H9 (cell line): ENCODE data around the gene RIPPLY2. TPM values are rescaled to one million over a fixed set of nuclear protein-coding genes. Genes with fewer than 3 reads are reported as not detected.

Experiments
- DNase-seq: peaks from one replicate; pipeline ENCODE4 v3.0.0-alpha.2; 2017
- H2AFZ ChIP-seq: one replicate; pipeline ENCODE4 v1.6.1; 2013; ENCODE audit warnings: mild to moderate bottlenecking, low read length, control low read depth, moderate library complexity
- H2AK5ac ChIP-seq: 2 replicates; pipeline ENCODE4 v1.6.1; 2013; ENCODE audit warnings: low read length, control low read depth, mixed read lengths; ENCODE audit not compliant: insufficient read length
- H2BK120ac ChIP-seq: one replicate; pipeline ENCODE4 v1.6.1; 2013; ENCODE audit warnings: low read depth, mild to moderate bottlenecking, low read length, control low read depth, inconsistent platforms; ENCODE audit not compliant: poor library complexity, severe bottlenecking
- H2BK12ac ChIP-seq: 2 replicates; pipeline ENCODE4 v1.6.1; 2013; ENCODE audit warnings: low read length, control low read depth, mixed read lengths, low read depth; ENCODE audit not compliant: insufficient read length
- H2BK15ac ChIP-seq: 2 replicates; pipeline ENCODE4 v1.6.1; 2013; ENCODE audit warnings: low read depth, low read length, control low read depth
- H2BK20ac ChIP-seq: one replicate; pipeline ENCODE4 v1.6.1; 2013; ENCODE audit warnings: low read depth, mild to moderate bottlenecking, low read length, control low read depth, inconsistent platforms; ENCODE audit not compliant: poor library complexity, severe bottlenecking
- H2BK5ac ChIP-seq: 2 replicates; pipeline ENCODE4 v1.6.1; 2013; ENCODE audit warnings: low read length, control low read depth, mixed read lengths; ENCODE audit not compliant: insufficient read length
- H3K14ac ChIP-seq: 2 replicates; pipeline ENCODE4 v1.6.1; 2013; ENCODE audit warnings: low read length, control low read depth; ENCODE audit not compliant: insufficient read depth
- H3K18ac ChIP-seq: 2 replicates; pipeline ENCODE4 v1.6.1; 2013; ENCODE audit warnings: low read depth, mild to moderate bottlenecking, mixed read lengths, low read length, control low read depth; ENCODE audit not compliant: insufficient read length
- H3K23ac ChIP-seq: 2 replicates; pipeline ENCODE4 v1.6.1; 2013; ENCODE audit warnings: low read length, control low read depth, mixed read lengths, low read depth; ENCODE audit not compliant: insufficient read length
- H3K23me2 ChIP-seq: 2 replicates; pipeline ENCODE4 v1.6.1; 2013; ENCODE audit warnings: low read depth, mild to moderate bottlenecking, mixed read lengths, low read length, control low read depth; ENCODE audit not compliant: insufficient read length, poor library complexity, severe bottlenecking
- H3K27ac ChIP-seq: 2 replicates; pipeline ENCODE4 v1.5.1; 2013; ENCODE audit warnings: low read length, control low read depth, mixed read lengths, low read depth; ENCODE audit not compliant: insufficient read length
- H3K27me3 ChIP-seq: 2 replicates; pipeline ENCODE4 v1.6.1; 2013; ENCODE audit warnings: low read length, control low read depth, inconsistent platforms; ENCODE audit not compliant: insufficient read depth
- H3K4ac ChIP-seq: 2 replicates; pipeline ENCODE4 v1.6.1; 2013; ENCODE audit warnings: low read depth, mild to moderate bottlenecking, control low read depth, inconsistent platforms, low read length, moderate library complexity
- H3K4me1 ChIP-seq: 2 replicates; pipeline ENCODE4 v1.6.1; 2013; ENCODE audit warnings: low read length, control low read depth, inconsistent platforms; ENCODE audit not compliant: insufficient read depth
- H3K4me2 ChIP-seq: 2 replicates; pipeline ENCODE4 v1.6.1; 2013; ENCODE audit warnings: low read length, control low read depth, mixed read lengths; ENCODE audit not compliant: insufficient read length, insufficient read depth
- H3K56ac ChIP-seq: 2 replicates; pipeline ENCODE4 v1.6.1; 2013; ENCODE audit warnings: low read depth, mild to moderate bottlenecking, mixed read lengths, low read length, control low read depth; ENCODE audit not compliant: insufficient read length
- H3K79me1 ChIP-seq: 2 replicates; pipeline ENCODE4 v1.6.1; 2013; ENCODE audit warnings: low read depth, mild to moderate bottlenecking, moderate library complexity, low read length, control low read depth, inconsistent platforms; ENCODE audit not compliant: insufficient read depth, poor library complexity, severe bottlenecking
- H3K79me2 ChIP-seq: 2 replicates; pipeline ENCODE4 v1.6.1; 2013; ENCODE audit warnings: low read length, control low read depth, inconsistent platforms; ENCODE audit not compliant: insufficient read depth
- H3K9ac ChIP-seq: 2 replicates; pipeline ENCODE4 v1.6.1; 2013; ENCODE audit warnings: low read length, control low read depth, mixed read lengths; ENCODE audit not compliant: insufficient read length; ENCODE audit errors: extremely low read depth
- H3K9me3 ChIP-seq: one replicate; pipeline ENCODE4 v1.6.1; 2013; ENCODE audit warnings: low read depth, low read length, inconsistent platforms; ENCODE audit not compliant: control insufficient read depth
- H3T11ph ChIP-seq: one replicate; pipeline ENCODE4 v1.6.1; 2013; ENCODE audit warnings: mild to moderate bottlenecking, low read length, control low read depth, inconsistent platforms
- H4K20me1 ChIP-seq: one replicate; pipeline ENCODE4 v1.6.1; 2013; ENCODE audit not compliant: control insufficient read depth, insufficient read length, insufficient read depth
- H4K5ac ChIP-seq: 2 replicates; pipeline ENCODE4 v1.6.1; 2013; ENCODE audit warnings: low read depth, mild to moderate bottlenecking, mixed read lengths, low read length, control low read depth; ENCODE audit not compliant: insufficient read length
- H4K8ac ChIP-seq: replicated peaks from 2 replicates; pipeline ENCODE4 v1.6.1; 2013; ENCODE audit warnings: low read length, control low read depth, mixed read lengths, low read depth; ENCODE audit not compliant: insufficient read length
- H4K91ac ChIP-seq: 2 replicates; pipeline ENCODE4 v1.6.1; 2013; ENCODE audit warnings: low read depth, mild to moderate bottlenecking, moderate library complexity, mixed read lengths, low read length, control low read depth; ENCODE audit not compliant: insufficient read length
- H3K27ac Mint-ChIP-seq, 3 experiments: 2 replicates in 2 of 3; 3 replicates in 1 of 3; pipeline ENCODE4 v1.8.0; 2020 to 2021; ENCODE audit warnings: mixed read lengths in 3 of 3, mild to moderate bottlenecking in 1 of 3, moderate library complexity in 1 of 3
- H3K27me3 Mint-ChIP-seq: 2 replicates; pipeline ENCODE4 v1.8.0; 2021; ENCODE audit warnings: low read depth, mild to moderate bottlenecking, moderate library complexity, mixed read lengths
- H3K36me3 Mint-ChIP-seq, 3 experiments: 2 replicates in 2 of 3; 3 replicates in 1 of 3; pipeline ENCODE4 v1.8.0; 2020 to 2021; ENCODE audit warnings: low read depth in 3 of 3, mixed read lengths in 3 of 3; ENCODE audit not compliant: insufficient read depth in 1 of 3
- H3K4me1 Mint-ChIP-seq, 2 experiments: 2 replicates each; pipeline ENCODE4 v1.8.0; 2020; ENCODE audit warnings: mixed read lengths in 2 of 2
- H3K4me3 Mint-ChIP-seq, 2 experiments: 2 replicates in 1 of 2; 3 replicates in 1 of 2; pipeline ENCODE4 v1.8.0; 2020 to 2021; ENCODE audit warnings: mild to moderate bottlenecking in 2 of 2, mixed read lengths in 2 of 2, moderate library complexity in 1 of 2
- H3K9me3 Mint-ChIP-seq, 2 experiments: 2 replicates in 1 of 2; 3 replicates in 1 of 2; pipeline ENCODE4 v1.8.0; 2020; ENCODE audit warnings: mild to moderate bottlenecking in 2 of 2, mixed read lengths in 2 of 2, moderate library complexity in 1 of 2
- CTCF ChIP-seq: fragments of 200-600 bp; sonication (generic); conservative IDR thresholded peaks from 3 replicates; pipeline ENCODE4 v1.8.0; 2021; ENCODE audit warnings: antibody characterized with exemption, mild to moderate bottlenecking
- WGBS: extraction: QIAGEN DNeasy Blood & Tissue Kit; methylation state at CpG from one replicate; pipeline ENCODE4 v1.1.7; 2013; ENCODE audit warnings: missing lambda C conversion rate, low lambda C conversion rate, mixed read lengths; ENCODE audit not compliant: insufficient read length; ENCODE audit errors: extremely low coverage; 5-methylcytosine and 5-hydroxymethylcytosine counted together
- total RNA-seq: library from RNA; stranded (reverse); gene quantifications from 2 replicates; pipeline ENCODE4 v1.2.1, GENCODE V29; 2021

The RIPPLY2 gene
- total RNA-seq, 1 experiment from 2014 or later = 0.90 TPM

- no peaks in the 10 kb centered on the region for H3K79me2 ChIP-seq
- no peak overlapping the region for H3K56ac ChIP-seq
- H3K4me3 Mint-ChIP-seq = no peak overlapping the region
- H2AFZ ChIP-seq = no peak overlapping the region
- H4K5ac ChIP-seq = no peak overlapping the region
- H3K27ac ChIP-seq = no peak overlapping the region
- H3K27me3 ChIP-seq = no peaks in the 10 kb centered on the region
- no peak overlapping the region for H2AK5ac ChIP-seq
- no peak overlapping the region for H3K4ac ChIP-seq
- no peak overlapping the region for H3K18ac ChIP-seq
- H3K23ac ChIP-seq = no peak overlapping the region
- no peak overlapping the region for H4K91ac ChIP-seq
- no peak overlapping the region for H2BK12ac ChIP-seq
- H3K36me3 Mint-ChIP-seq = no peaks in the 10 kb centered on the region; a peak in 2 of 7 replicates
- no peak overlapping the region for H2BK120ac ChIP-seq
- H3K79me1 ChIP-seq = no peaks in the 10 kb centered on the region
- no peak overlapping the region for H2BK20ac ChIP-seq
- no peak overlapping the region for H4K8ac ChIP-seq
- no peak overlapping the region for H3K9ac ChIP-seq
- TF ChIP-seq CTCF = no peak
- H3K23me2 ChIP-seq = no peaks in the 10 kb centered on the region
- no peak overlapping the region for H2BK5ac ChIP-seq
- H3K9me3 ChIP-seq = no peaks in the 10 kb centered on the region
- no peak for DNase-seq
- no peak overlapping the region for H2BK15ac ChIP-seq
- peaks cover 10 to 14% of the 10 kb centered on the region in 2 experiments for H3K4me1 Mint-ChIP-seq
- H3K4me1 ChIP-seq = peaks cover 3% of the 10 kb centered on the region; the same call in 1 of the 2 replicates
- WGBS = no CpG with 5 or more reads among the region's 2 CpGs
- H3T11ph ChIP-seq = no peak overlapping the region
- peaks cover 0 to 7% of the 10 kb centered on the region in 2 experiments; a peak in 2 of 5 replicates for H3K9me3 Mint-ChIP-seq
- H3K4me2 ChIP-seq = no peak overlapping the region
- H3K27ac Mint-ChIP-seq = no peak overlapping the region
- H3K14ac ChIP-seq = no peak overlapping the region
- no peaks in the 10 kb centered on the region for H4K20me1 ChIP-seq
- peaks cover 2% of the 10 kb centered on the region; the same call in 1 of the 2 replicates for H3K27me3 Mint-ChIP-seq
These were observed 26.1 kb upstream of the RIPPLY2 start for GRCh38 chr6:83827050-83827449.
